HG03060 (cell line): ENCODE measurements around the gene CAMSAP2.

ENCODE experiments used
- ATAC-seq: cut with Tn5 transposase; IDR thresholded peaks from one replicate; pipeline ENCODE4 v1.9.1; 2021; ENCODE audit warnings: low read depth, moderate number of reproducible peaks; ENCODE audit not compliant: unreplicated experiment

CAMSAP2 gene

GRCh38 chr1:200738327-200738948 lies at the start of gene CAMSAP2:
Gene CAMSAP2 (plus strand): TSS chr1:200738893. CDS start chr1:200739828, 935 bp downstream.
- no peak for ATAC-seq

- no peak for ATAC-seq
Observed at GRCh38 chr1:200692316-200692715, 46.4 kb upstream of the CAMSAP2 start.

GRCh38 chr1:200693327-200693726 lies 45.4 kb upstream of the CAMSAP2 start:
- no peak for ATAC-seq

- ATAC-seq = no peak
Observed at GRCh38 chr1:200694738-200695137, 44.0 kb upstream of the CAMSAP2 start.

GRCh38 chr1:200699871-200700270 lies 38.8 kb upstream of the CAMSAP2 start:
- ATAC-seq = no peak

GRCh38 chr1:200704986-200705500 lies 33.6 kb upstream of the CAMSAP2 start:
- ATAC-seq = no peak

- ATAC-seq = no peak
Observed at GRCh38 chr1:200706111-200706814, 32.4 kb upstream of the CAMSAP2 start.

GRCh38 chr1:200707116-200707515 lies 31.6 kb upstream of the CAMSAP2 start:
- no peak for ATAC-seq

- no peak for ATAC-seq
Observed at GRCh38 chr1:200708161-200708560, 30.5 kb upstream of the CAMSAP2 start.

- ATAC-seq = no peak
Observed at GRCh38 chr1:200708769-200709168, 29.9 kb upstream of the CAMSAP2 start.

- no peak for ATAC-seq
Observed at GRCh38 chr1:200710166-200710565, 28.5 kb upstream of the CAMSAP2 start.

- no peak for ATAC-seq
Observed at GRCh38 chr1:200714504-200715187, 24.0 kb upstream of the CAMSAP2 start.

GRCh38 chr1:200720199-200720598 lies 18.5 kb upstream of the CAMSAP2 start:
- ATAC-seq = no peak

GRCh38 chr1:200724064-200724463 lies 14.6 kb upstream of the CAMSAP2 start:
- no peak for ATAC-seq

GRCh38 chr1:200727257-200727656 lies 11.4 kb upstream of the CAMSAP2 start:
- no peak for ATAC-seq

GRCh38 chr1:200729863-200730262 lies 8.8 kb upstream of the CAMSAP2 start:
- ATAC-seq = no peak

GRCh38 chr1:200731654-200732332 lies 6.9 kb upstream of the CAMSAP2 start:
- no peak for ATAC-seq

- ATAC-seq = no peak
Observed at GRCh38 chr1:200732438-200732837, 6.3 kb upstream of the CAMSAP2 start.

GRCh38 chr1:200733907-200734306 lies 4.8 kb upstream of the CAMSAP2 start:
- ATAC-seq = no peak

- ATAC-seq = no peak
Observed at GRCh38 chr1:200737647-200738291, 924 bp upstream of the CAMSAP2 start.
